HG02852 (cell line): ENCODE measurements around the gene STK11.

Source experiments
- ATAC-seq: cut with Tn5 transposase; IDR thresholded peaks from one replicate; pipeline ENCODE4 v1.9.1; 2021; ENCODE audit warnings: mild to moderate bottlenecking, moderate library complexity; ENCODE audit not compliant: unreplicated experiment

STK11 gene

GRCh38 chr19:1271528-1272422 is 66.2 kb downstream of the STK11 start:
- no peak for ATAC-seq

- no peak for ATAC-seq
These were observed 67.1 kb downstream of the STK11 start for GRCh38 chr19:1272423-1273262.

- no peak for ATAC-seq
These were observed 67.9 kb downstream of the STK11 start for GRCh38 chr19:1273263-1274041.

- ATAC-seq, result no peak
These were observed 68.7 kb downstream of the STK11 start for GRCh38 chr19:1274081-1274851.

GRCh38 chr19:1274852-1275259 is 69.3 kb downstream of the STK11 start:
- ATAC-seq, result no peak

- ATAC-seq, result peak; percentile 73
These were observed 69.8 kb downstream of the STK11 start, which contains the start of gene FAM174C for GRCh38 chr19:1275260-1275975. Gene FAM174C (plus strand): TSS chr19:1275530. CDS start chr19:1275550, 20 bp downstream.

- no peak for ATAC-seq
These were observed 70.5 kb downstream of the STK11 start for GRCh38 chr19:1275976-1276627.

GRCh38 chr19:1276628-1277022 is 71.0 kb downstream of the STK11 start:
- no peak for ATAC-seq

GRCh38 chr19:1277061-1277460 is 71.5 kb downstream of the STK11 start:
- ATAC-seq, result no peak
